GM12891 (cell line): Measurements from ENCODE around the gene EML6.

Experiments
- POLR2A ChIP-seq: IDR thresholded peaks from 2 replicates; pipeline ENCODE4 v1.6.1; 2011; ENCODE audit warnings: low read depth, low read length, control low read depth
- POLR2AphosphoS5 ChIP-seq: IDR thresholded peaks from 2 replicates; pipeline ENCODE4 v1.6.1; 2011; ENCODE audit warnings: low read depth, low read length, control low read depth
- TAF1 ChIP-seq: IDR thresholded peaks from 2 replicates; pipeline ENCODE4 v1.6.1; 2011; ENCODE audit warnings: low read depth, low read length, control low read depth

DNA sequence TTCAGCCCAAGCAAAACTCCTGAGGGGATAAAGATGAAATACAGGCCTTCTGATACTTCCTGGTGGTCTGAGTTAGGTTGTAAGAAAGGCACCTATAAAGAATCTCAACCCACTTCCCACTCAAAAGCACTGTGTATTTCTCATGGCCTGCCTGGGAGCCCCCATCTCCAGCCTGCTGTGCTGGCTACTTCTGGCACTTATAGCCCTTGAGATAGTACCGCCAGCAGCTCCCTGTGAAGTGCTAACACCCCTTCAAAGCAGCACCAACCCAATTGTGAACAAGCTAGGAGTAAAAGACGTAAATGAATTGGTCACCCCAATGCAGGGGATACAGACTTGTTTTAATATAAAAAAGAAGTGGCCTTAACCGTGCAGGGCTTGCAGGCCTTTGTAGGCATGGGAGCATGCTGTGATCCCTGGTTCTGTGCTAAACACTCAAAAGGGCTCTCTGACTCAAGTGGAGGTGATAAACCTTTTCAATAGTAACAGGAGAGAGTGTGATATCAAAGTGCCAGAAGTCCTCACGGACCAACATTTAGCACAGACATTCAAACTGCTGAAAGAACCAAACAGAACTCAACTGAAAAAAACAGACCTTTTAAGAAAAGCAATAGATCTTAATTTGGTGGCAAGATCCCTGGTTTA lies 246.0 kb downstream of the EML6 start:
- TF ChIP-seq TAF1 = no peak
- no peak for TF ChIP-seq POLR2AphosphoS5
- TF ChIP-seq POLR2A = no peak
